DMS53 (cell line): ENCODE results near the gene TMSB4X.
A peak's percentile ranks its signal among the peaks of the same experiment; 100 is the strongest.
"Not testable (repeated sequence)": the region's sequence is repeated elsewhere in the genome, so short reads cannot be mapped to it uniquely, and the experiment has no call there.

Experiments
- DNase-seq: peaks from one replicate; lab custom pipeline; 2025; lab: John Stamatoyannopoulos, UW

TMSB4X gene

GRCh38 chrX:12974796-12975669, at the start of gene TMSB4X:
Gene TMSB4X (plus strand): TSS chrX:12975110.
- peak; percentile 73 for DNase-seq

- DNase-seq = no peak
Measured at GRCh38 chrX:12929701-12930100, 45.2 kb upstream of the TMSB4X start.

GRCh38 chrX:12930150-12930549, 44.8 kb upstream of the TMSB4X start:
- no peak for DNase-seq

GRCh38 chrX:12932244-12932643, 42.7 kb upstream of the TMSB4X start:
- no peak for DNase-seq

GRCh38 chrX:12934850-12935249, 40.1 kb upstream of the TMSB4X start:
- no peak for DNase-seq

GRCh38 chrX:12936947-12937346, 38.0 kb upstream of the TMSB4X start:
- peak; percentile 24 for DNase-seq

- DNase-seq = not testable (repeated sequence)
Measured at GRCh38 chrX:12940471-12940870, 34.4 kb upstream of the TMSB4X start.

GRCh38 chrX:12943592-12943991, 31.3 kb upstream of the TMSB4X start:
- DNase-seq = not testable (repeated sequence)

GRCh38 chrX:12944452-12944851, 30.5 kb upstream of the TMSB4X start:
- DNase-seq = not testable (repeated sequence)

GRCh38 chrX:12945494-12945893, 29.4 kb upstream of the TMSB4X start:
- DNase-seq = no peak

- DNase-seq = no peak
Measured at GRCh38 chrX:12946406-12946805, 28.5 kb upstream of the TMSB4X start.

GRCh38 chrX:12946838-12947544, 27.9 kb upstream of the TMSB4X start:
- peak; percentile 81 for DNase-seq

- peak; percentile 50 for DNase-seq
Measured at GRCh38 chrX:12947545-12948235, 27.2 kb upstream of the TMSB4X start.

GRCh38 chrX:12948495-12948894, 26.4 kb upstream of the TMSB4X start:
- peak; percentile 5 for DNase-seq

- DNase-seq = no peak
Measured at GRCh38 chrX:12949205-12949926, 25.5 kb upstream of the TMSB4X start.

- DNase-seq = peak; percentile 37
Measured at GRCh38 chrX:12949927-12950656, 24.8 kb upstream of the TMSB4X start.

GRCh38 chrX:12950851-12951594, 23.9 kb upstream of the TMSB4X start:
- DNase-seq = peak; percentile 30

GRCh38 chrX:12951595-12951975, 23.3 kb upstream of the TMSB4X start:
- no peak for DNase-seq

- no peak for DNase-seq
Measured at GRCh38 chrX:12953420-12953819, 21.5 kb upstream of the TMSB4X start.

GRCh38 chrX:12954376-12954775, 20.5 kb upstream of the TMSB4X start:
- DNase-seq = no peak

- DNase-seq = no peak
Measured at GRCh38 chrX:12954981-12955380, 19.9 kb upstream of the TMSB4X start.
